ENCODE measurements around the gene OCA2.

The OCA2 gene

DNA sequence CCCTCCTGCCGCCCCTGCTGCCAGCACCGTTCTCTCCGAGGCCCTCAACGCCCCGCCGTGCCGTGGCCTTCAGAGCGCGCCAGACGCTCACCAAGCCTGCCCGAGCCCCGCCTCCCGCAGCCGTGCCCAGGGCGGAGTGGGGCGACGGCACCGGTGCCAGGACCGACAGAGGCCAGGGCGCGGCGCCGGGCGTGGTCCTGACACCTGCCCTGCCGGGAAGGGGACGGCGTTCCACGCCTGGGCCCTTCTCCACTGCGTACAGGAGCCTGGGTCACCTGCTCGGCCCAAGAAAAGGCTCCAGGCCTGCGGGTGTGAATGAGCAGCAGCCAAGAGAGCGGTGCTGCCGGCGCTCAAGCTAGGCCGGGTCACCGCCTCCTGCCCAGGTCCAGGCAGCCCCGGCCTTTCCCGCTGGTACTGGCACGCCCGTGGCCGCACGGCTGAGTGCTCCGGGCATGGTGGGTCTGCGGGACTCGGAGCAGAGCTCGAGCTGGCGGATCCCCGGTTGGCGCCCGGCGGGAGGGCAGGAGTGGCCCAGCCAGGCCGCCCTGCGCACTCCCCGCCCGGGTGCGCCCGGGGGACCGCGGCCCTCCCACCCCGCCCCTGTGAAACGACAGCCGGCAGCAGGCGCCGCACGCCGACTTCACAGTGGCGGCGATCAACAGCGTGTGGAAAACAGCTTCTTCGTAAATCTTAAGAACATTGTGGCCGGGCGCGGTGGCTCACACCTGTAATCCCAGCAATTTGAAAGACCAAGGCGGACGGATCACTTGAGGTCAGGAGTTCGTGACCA, 4.2 kb downstream of the OCA2 start:
- H3K9ac ChIP-seq (ENCODE audit: low read length): no peak overlapping the region
- TF ChIP-seq EZH2 (IDR thresholded peaks at IDR 0.05; ENCODE audit: borderline replicate concordance, low read length) (no peak), CTCF (IDR thresholded peaks at IDR 0.05; ENCODE audit: low read length) (no peak)
- H3K4me2 ChIP-seq (ENCODE audit: low read length): peak overlapping the region; percentile 70
- H3K9me2 ChIP-seq (ENCODE audit: low read depth, low read length): no peaks in the 10 kb centered on the region
- no peak overlapping the region for H2AFZ ChIP-seq (ENCODE audit: low read length)
- H3K4me3 ChIP-seq (ENCODE audit: low read depth, low read length, poor library complexity, severe bottlenecking): peak overlapping the region; percentile 59
- H4K20me1 ChIP-seq (ENCODE audit: insufficient read depth, low read length): no peaks in the 10 kb centered on the region
- no peaks in the 10 kb centered on the region for H3F3A ChIP-seq (ENCODE audit: insufficient read depth, low read length)
- H3K27ac ChIP-seq (ENCODE audit: low read depth, low read length, poor library complexity, severe bottlenecking): no peak overlapping the region
- 0 out of 2 replicates have a peak, but pooled peaks cover 3% of the 10 kb centered on the region for H3K9me3 ChIP-seq (ENCODE audit: low read length)
- H3K4me1 ChIP-seq (ENCODE audit: insufficient read depth, low read length, severe bottlenecking): peaks cover 22% of the 10 kb centered on the region
- no peaks in the 10 kb centered on the region for H3K36me3 ChIP-seq (ENCODE audit: insufficient read depth, low read length)
- H3K27me3 ChIP-seq (ENCODE audit: insufficient read depth, low read length): peaks cover 10% of the 10 kb centered on the region; the same call in 1 of the 2 replicates
- H3K79me2 ChIP-seq (ENCODE audit: insufficient read depth, low read length): no peaks in the 10 kb centered on the region

DNA sequence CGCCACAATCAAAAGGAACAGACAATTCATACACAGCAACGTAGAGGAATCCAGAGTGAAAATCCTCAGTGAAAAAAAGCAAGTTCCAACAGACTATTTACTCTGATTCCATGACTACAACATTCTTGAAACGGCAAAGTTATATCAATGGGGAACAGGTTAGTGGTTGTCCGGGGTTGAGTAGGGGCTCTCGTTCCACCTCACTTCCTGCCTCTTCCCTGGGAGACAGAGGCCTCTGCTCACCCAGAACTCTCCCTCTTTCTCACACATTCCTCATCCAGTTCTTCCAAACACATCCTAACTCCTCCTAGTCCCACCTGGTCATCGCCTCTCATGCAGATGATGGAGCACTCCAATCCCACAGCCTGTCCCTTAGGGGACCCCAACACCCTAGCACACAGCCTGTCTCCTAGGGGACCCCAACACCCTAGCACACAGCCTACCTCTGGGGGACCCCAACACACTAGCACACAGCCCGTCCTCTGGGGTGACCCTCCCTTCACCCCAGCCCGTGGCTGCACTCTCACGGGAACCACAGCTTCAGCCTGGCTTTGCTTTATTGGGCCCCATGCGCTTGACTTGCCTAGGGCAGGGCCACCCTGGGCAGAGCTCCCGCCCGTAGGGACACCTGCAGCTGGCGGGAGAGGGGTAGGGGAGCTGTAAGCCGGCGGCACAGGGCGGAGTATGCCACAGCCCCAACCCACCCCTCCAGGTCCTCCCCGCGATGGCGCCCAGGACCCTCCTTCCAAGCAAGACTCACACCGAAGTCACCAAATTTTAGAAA, 5.2 kb downstream of the OCA2 start:
- no peaks in the 10 kb centered on the region for H4K20me1 ChIP-seq (ENCODE audit: insufficient read depth, low read length)
- no peak overlapping the region for H3K27ac ChIP-seq (ENCODE audit: low read depth, low read length, poor library complexity, severe bottlenecking)
- H3K4me3 ChIP-seq (ENCODE audit: low read depth, low read length, poor library complexity, severe bottlenecking): no peak overlapping the region
- H2AFZ ChIP-seq (ENCODE audit: low read length): no peak overlapping the region
- TF ChIP-seq CTCF (IDR thresholded peaks at IDR 0.05; ENCODE audit: low read length) (no peak), EZH2 (IDR thresholded peaks at IDR 0.05; ENCODE audit: borderline replicate concordance, low read length) (no peak)
- no peaks in the 10 kb centered on the region for H3K36me3 ChIP-seq (ENCODE audit: insufficient read depth, low read length)
- H3K27me3 ChIP-seq (ENCODE audit: insufficient read depth, low read length): peaks cover 10% of the 10 kb centered on the region; the same call in 1 of the 2 replicates
- no peaks in the 10 kb centered on the region for H3F3A ChIP-seq (ENCODE audit: insufficient read depth, low read length)
- H3K4me2 ChIP-seq (ENCODE audit: low read length): no peak overlapping the region; the same call in 1 of the 2 replicates
- H3K9ac ChIP-seq (ENCODE audit: low read length): no peak overlapping the region
- 0 out of 2 replicates have a peak, but pooled peaks cover 3% of the 10 kb centered on the region for H3K9me3 ChIP-seq (ENCODE audit: low read length)
- peaks cover 22% of the 10 kb centered on the region for H3K4me1 ChIP-seq (ENCODE audit: insufficient read depth, low read length, severe bottlenecking)
- no peaks in the 10 kb centered on the region for H3K9me2 ChIP-seq (ENCODE audit: low read depth, low read length)
- no peaks in the 10 kb centered on the region for H3K79me2 ChIP-seq (ENCODE audit: insufficient read depth, low read length)

DNA sequence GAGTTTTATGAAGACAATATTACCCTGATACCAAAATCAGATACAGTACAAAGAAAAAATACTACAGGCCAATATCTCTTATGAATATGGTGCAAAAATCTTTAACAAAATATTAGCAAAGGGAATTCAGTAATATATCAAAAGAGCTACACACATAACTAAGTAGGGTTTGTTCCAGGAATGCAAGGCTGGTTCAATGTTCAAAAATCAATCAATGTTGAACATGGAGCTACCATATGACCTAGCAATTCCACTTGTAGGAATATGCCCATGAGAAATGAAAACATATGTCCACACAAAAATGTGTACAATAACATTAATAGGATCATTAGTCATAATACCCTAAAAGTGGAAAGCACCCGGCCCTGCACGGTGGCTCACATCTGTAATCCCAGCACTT, 7.8 kb downstream of the OCA2 start:
- H3K9ac ChIP-seq (ENCODE audit: low read length): no peak overlapping the region
- H4K20me1 ChIP-seq (ENCODE audit: insufficient read depth, low read length): no peaks in the 10 kb centered on the region
- no peak for TF ChIP-seq CTCF (IDR thresholded peaks at IDR 0.05; ENCODE audit: low read length)
- H3K9me2 ChIP-seq (ENCODE audit: low read depth, low read length): no peaks in the 10 kb centered on the region
- H3F3A ChIP-seq (ENCODE audit: insufficient read depth, low read length): no peaks in the 10 kb centered on the region
- no peak overlapping the region for H3K4me2 ChIP-seq (ENCODE audit: low read length)
- 0 out of 2 replicates have a peak, but pooled peaks cover 3% of the 10 kb centered on the region for H3K9me3 ChIP-seq (ENCODE audit: low read length)
- no peaks in the 10 kb centered on the region for H3K27me3 ChIP-seq (ENCODE audit: insufficient read depth, low read length)
- no peaks in the 10 kb centered on the region for H3K79me2 ChIP-seq (ENCODE audit: insufficient read depth, low read length)
- H2AFZ ChIP-seq (ENCODE audit: low read length): no peak overlapping the region
- no peak overlapping the region for H3K27ac ChIP-seq (ENCODE audit: low read depth, low read length, poor library complexity, severe bottlenecking)
- no peak overlapping the region for H3K4me3 ChIP-seq (ENCODE audit: low read depth, low read length, poor library complexity, severe bottlenecking)
- no peaks in the 10 kb centered on the region for H3K36me3 ChIP-seq (ENCODE audit: insufficient read depth, low read length)
- peaks cover 14% of the 10 kb centered on the region for H3K4me1 ChIP-seq (ENCODE audit: insufficient read depth, low read length, severe bottlenecking)
